ENCODE measurements around the gene MCTP2. TPM values are rescaled to one million over a fixed set of nuclear protein-coding genes. Genes with fewer than 3 reads are reported as not detected.
"Not testable (repeated sequence)": the region's sequence is repeated elsewhere in the genome, so short reads cannot be mapped to it uniquely, and the experiment has no call there.

The MCTP2 gene
- total and polyA plus RNA-seq, 2 of the 13 experiments (the other 11 are each of a cell fraction or from before 2014, with no cell fraction given) = 5.1 to 8.6 TPM

GRCh38 chr15:94487635-94488034 lies 256.3 kb downstream of the MCTP2 start:
- H3K36me3 ChIP-seq (replicated peaks in 1 of 2; ENCODE audit: control insufficient read depth in 1 of 2, insufficient read depth in 2 of 2, low read length in 2 of 2) = no peaks in the 10 kb centered on the region
- H3K27ac ChIP-seq (ENCODE audit: extremely low read length, insufficient read depth, low read length) = no peak overlapping the region
- H3K9ac ChIP-seq (ENCODE audit: insufficient read depth, low read depth, low read length) = no peak overlapping the region
- DNase-seq (ENCODE audit: low spot score) = no peak
- CTCF ChIA-PET (ENCODE audit: low intra/inter-chr PET ratio, low total read pairs) = no interaction called here
- H3K79me2 ChIP-seq (ENCODE audit: insufficient read depth, low read length) = no peaks in the 10 kb centered on the region
- no peak for TF ChIP-seq NFIB (CRISPR knock-in tag; IDR thresholded peaks at IDR 0.05; ENCODE audit: borderline replicate concordance)
- TF ChIP-seq ZNF510 (CRISPR knock-in tag; IDR thresholded peaks at IDR 0.05; ENCODE audit: low read depth) = no peak
- no peak for TF ChIP-seq HDAC6 (IDR thresholded peaks at IDR 0.05; ENCODE audit: low read depth, low read length)
- TF ChIP-seq MLLT10 (CRISPR knock-in tag; IDR thresholded peaks at IDR 0.05) = no peak
- no peak for TF ChIP-seq ZNF224 (CRISPR knock-in tag; IDR thresholded peaks at IDR 0.05)
- TF ChIP-seq HNF4G (IDR thresholded peaks at IDR 0.05; ENCODE audit: borderline replicate concordance, low read depth, low read length) = no peak
- no peak for TF ChIP-seq HNF4G (CRISPR knock-in tag; IDR thresholded peaks at IDR 0.05; ENCODE audit: borderline replicate concordance, low read depth)
- no peak for TF ChIP-seq RBFOX2 (IDR thresholded peaks at IDR 0.05; ENCODE audit: low read depth, low read length)
- no peaks in the 10 kb centered on the region for H3K4me1 ChIP-seq (ENCODE audit: insufficient read depth, low read length)
- FAIRE-seq = no peak
- intact Hi-C loops (cut with micrococcal nuclease; ENCODE audit: unreplicated experiment) = no loop called here
- no peak overlapping the region for H2AFZ ChIP-seq (ENCODE audit: low read length)
- ATAC-seq = no peak
- H3K27me3 ChIP-seq (ENCODE audit: control insufficient read depth in 1 of 2, insufficient read depth in 2 of 2, low read length in 2 of 2) = no peaks in the 10 kb centered on the region
- POLR2A ChIA-PET = no interaction called here
- no peak overlapping the region for H3K4me3 ChIP-seq (replicated peaks in 1 of 3; ENCODE audit: insufficient read depth in 1 of 3, low read depth in 2 of 3, low read length in 3 of 3)
- H3K4me2 ChIP-seq (ENCODE audit: low read depth, low read length) = no peak overlapping the region
- no TSS peak for BruUV-seq (replicated peaks)
- 8% methylated on average over 1 of the region's 1 CpG for WGBS (ENCODE audit: low lambda C conversion rate)
- in situ Hi-C loops (cut with HindIII; ENCODE audit: extremely low pct_ligation_motif_present, low pct_unique_long_range_greater_than_20kb) = no loop called here
- H3K9me3 ChIP-seq (ENCODE audit: low read length) = peaks cover 41% of the 10 kb centered on the region
- no peaks in the 10 kb centered on the region for H4K20me1 ChIP-seq (ENCODE audit: insufficient read depth, low read length)

- DNase-seq (ENCODE audit: low spot score) (no peak), FAIRE-seq (no peak), ATAC-seq (no peak)
- H3K9ac ChIP-seq (ENCODE audit: insufficient read depth, low read depth, low read length) = no peak overlapping the region
- H3K9me3 ChIP-seq (ENCODE audit: low read length) = peaks cover 31% of the 10 kb centered on the region
- no peak overlapping the region for H2AFZ ChIP-seq (ENCODE audit: low read length)
- no peak overlapping the region for H3K4me3 ChIP-seq (replicated peaks in 1 of 3; ENCODE audit: insufficient read depth in 1 of 3, low read depth in 2 of 3, low read length in 3 of 3)
- POLR2A ChIA-PET = no interaction called here
- no peaks in the 10 kb centered on the region for H3K27me3 ChIP-seq (ENCODE audit: control insufficient read depth in 1 of 2, insufficient read depth in 2 of 2, low read length in 2 of 2)
- H3K4me1 ChIP-seq (ENCODE audit: insufficient read depth, low read length) = no peaks in the 10 kb centered on the region
- intact Hi-C loops (cut with micrococcal nuclease; ENCODE audit: unreplicated experiment) = no loop called here
- no peak overlapping the region for H3K27ac ChIP-seq (ENCODE audit: extremely low read length, insufficient read depth, low read length)
- H4K20me1 ChIP-seq (ENCODE audit: insufficient read depth, low read length) = no peaks in the 10 kb centered on the region
- no TSS peak for BruUV-seq (replicated peaks)
- CTCF ChIA-PET (ENCODE audit: low intra/inter-chr PET ratio, low total read pairs) = no interaction called here
- H3K79me2 ChIP-seq (ENCODE audit: insufficient read depth, low read length) = no peaks in the 10 kb centered on the region
- no peak for TF ChIP-seq KDM3A (CRISPR knock-in tag; IDR thresholded peaks at IDR 0.05; ENCODE audit: low read depth)
- in situ Hi-C loops (cut with HindIII; ENCODE audit: extremely low pct_ligation_motif_present, low pct_unique_long_range_greater_than_20kb) = no loop called here
- H3K36me3 ChIP-seq (replicated peaks in 1 of 2; ENCODE audit: control insufficient read depth in 1 of 2, insufficient read depth in 2 of 2, low read length in 2 of 2) = no peaks in the 10 kb centered on the region
- no peak overlapping the region for H3K4me2 ChIP-seq (ENCODE audit: low read depth, low read length)
- WGBS (ENCODE audit: low lambda C conversion rate) = 4% methylated on average over 3 of the region's 3 CpGs
Observed at GRCh38 chr15:94493176-94493575, 261.8 kb downstream of the MCTP2 start.

- H3K9ac ChIP-seq (ENCODE audit: insufficient read depth, low read depth, low read length); H2AFZ ChIP-seq (ENCODE audit: low read length); POLR2A ChIA-PET; in situ Hi-C loops (cut with HindIII; ENCODE audit: extremely low pct_ligation_motif_present, low pct_unique_long_range_greater_than_20kb); H3K4me3 ChIP-seq (replicated peaks in 1 of 3; ENCODE audit: insufficient read depth in 1 of 3, low read depth in 2 of 3, low read length in 3 of 3); FAIRE-seq; CTCF ChIA-PET (ENCODE audit: low intra/inter-chr PET ratio, low total read pairs); H3K27me3 ChIP-seq (ENCODE audit: control insufficient read depth in 1 of 2, insufficient read depth in 2 of 2, low read length in 2 of 2); H4K20me1 ChIP-seq (ENCODE audit: insufficient read depth, low read length); ATAC-seq; H3K79me2 ChIP-seq (ENCODE audit: insufficient read depth, low read length); BruUV-seq (replicated peaks); DNase-seq (ENCODE audit: low spot score); H3K4me2 ChIP-seq (ENCODE audit: low read depth, low read length); H3K4me1 ChIP-seq (ENCODE audit: insufficient read depth, low read length); H3K36me3 ChIP-seq (replicated peaks in 1 of 2; ENCODE audit: control insufficient read depth in 1 of 2, insufficient read depth in 2 of 2, low read length in 2 of 2); intact Hi-C loops (cut with micrococcal nuclease; ENCODE audit: unreplicated experiment); H3K27ac ChIP-seq (ENCODE audit: extremely low read length, insufficient read depth, low read length): not testable (repeated sequence)
- WGBS (ENCODE audit: low lambda C conversion rate) = 0% methylated on average over 1 of the region's 1 CpG
- peaks cover 34% of the 10 kb centered on the region for H3K9me3 ChIP-seq (ENCODE audit: low read length)
Observed at GRCh38 chr15:94493586-94493985, 262.2 kb downstream of the MCTP2 start.

All from HepG2 (cell line).